Measurements from ENCODE around the gene PWP2. TPM values are rescaled to one million over a fixed set of nuclear protein-coding genes. Genes with fewer than 3 reads are reported as not detected.
"Not testable (repeated sequence)": the region's sequence is repeated elsewhere in the genome, so short reads cannot be mapped to it uniquely, and the experiment has no call there.

The PWP2 gene
- total RNA-seq, 2 experiments from 2014 or later: 15.4 to 18.4 TPM

DNA sequence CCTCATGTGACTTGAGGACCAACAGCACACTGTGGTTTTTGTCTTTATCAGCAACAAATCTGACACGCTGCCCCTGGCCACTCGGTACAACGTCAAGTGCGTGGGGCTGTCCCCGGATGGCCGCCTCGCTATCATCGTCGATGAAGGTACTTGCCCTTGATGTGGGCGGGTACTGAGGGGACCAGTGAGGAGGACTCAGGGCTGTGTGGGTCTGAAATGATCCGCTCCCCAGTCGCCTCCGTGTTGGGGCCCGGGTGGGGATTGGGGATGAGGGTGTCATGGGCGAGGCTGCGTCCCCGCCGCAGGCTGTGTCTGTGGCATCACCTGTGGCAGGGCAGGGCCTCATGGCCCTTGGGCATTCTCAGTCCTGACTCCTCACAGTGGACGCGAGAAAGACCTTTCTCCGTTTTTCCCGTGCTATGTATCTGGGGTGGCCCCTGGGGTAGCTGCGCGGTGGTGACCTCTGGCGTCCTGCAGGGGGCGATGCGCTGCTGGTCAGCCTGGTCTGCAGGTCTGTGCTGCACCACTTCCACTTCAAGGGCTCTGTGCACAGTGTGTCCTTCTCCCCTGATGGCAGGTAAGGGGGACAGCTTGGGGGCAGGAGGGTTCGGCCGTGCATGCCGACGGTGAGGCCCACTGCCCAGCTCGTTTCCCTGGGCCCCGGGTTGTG lies 6.6 kb downstream of the PWP2 start:
- POLR2A ChIA-PET: not testable (repeated sequence)

DNA sequence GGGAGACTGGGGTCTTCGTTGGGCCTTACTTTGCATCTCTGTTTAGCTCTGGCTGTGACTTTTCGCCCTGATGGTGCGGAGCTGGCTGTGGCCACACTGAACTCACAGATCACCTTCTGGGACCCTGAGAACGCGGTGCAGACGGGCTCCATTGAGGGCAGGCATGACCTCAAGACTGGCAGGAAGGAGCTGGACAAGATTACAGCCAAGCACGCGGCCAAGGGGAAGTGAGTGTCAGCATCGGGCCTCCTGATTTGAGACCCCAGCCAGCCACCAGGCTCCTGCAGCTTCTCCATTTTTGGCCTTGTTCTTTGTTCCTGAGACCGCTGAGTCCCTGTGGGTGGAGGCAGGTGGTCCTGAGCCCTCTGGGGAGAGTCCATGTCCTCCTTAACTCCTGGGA lies 14.9 kb downstream of the PWP2 start:
- CTCF ChIA-PET, POLR2A ChIA-PET: not testable (repeated sequence)

More for the DNA sequence above, 6.6 kb downstream of the PWP2 start:
- CTCF ChIA-PET: not testable (repeated sequence)

DNA sequence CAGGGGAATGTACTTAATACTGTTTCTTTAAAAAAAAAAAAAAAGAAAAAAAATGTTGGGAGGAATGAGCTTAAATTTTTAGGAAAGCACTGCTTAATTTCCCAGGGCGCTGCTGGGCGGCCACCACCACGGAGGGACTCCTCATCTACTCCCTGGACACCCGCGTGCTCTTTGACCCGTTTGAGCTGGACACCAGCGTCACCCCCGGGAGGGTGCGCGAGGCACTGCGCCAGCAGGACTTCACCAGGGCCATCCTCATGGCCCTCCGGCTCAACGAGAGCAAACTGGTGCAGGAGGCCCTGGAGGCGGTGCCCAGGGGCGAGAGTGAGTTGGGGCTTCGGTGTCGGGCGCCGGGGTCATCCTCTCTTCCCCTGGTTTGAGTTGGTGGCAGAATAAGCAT lies 20.6 kb downstream of the PWP2 start:
- POLR2A ChIA-PET, CTCF ChIA-PET: not testable (repeated sequence)

DNA sequence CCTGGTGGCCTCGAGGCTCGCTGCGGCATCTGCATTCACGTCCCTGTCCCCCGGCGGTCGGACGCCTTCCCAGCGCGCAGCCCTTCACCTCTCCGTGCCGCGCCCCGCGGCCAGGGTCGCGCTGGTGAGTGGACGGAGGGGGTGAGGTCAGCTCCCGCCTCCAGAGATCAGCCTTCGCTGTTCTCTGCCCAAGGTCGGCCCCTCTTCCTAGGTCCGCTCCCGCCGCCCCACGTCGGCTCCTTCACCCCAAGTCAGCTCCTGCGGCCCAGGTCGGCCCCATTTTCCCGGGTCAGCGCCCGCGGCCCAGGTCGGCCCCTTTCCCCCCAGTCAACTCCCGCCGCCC lies 26.5 kb downstream of the PWP2 start:
- POLR2A ChIA-PET, CTCF ChIA-PET: not testable (repeated sequence)

DNA sequence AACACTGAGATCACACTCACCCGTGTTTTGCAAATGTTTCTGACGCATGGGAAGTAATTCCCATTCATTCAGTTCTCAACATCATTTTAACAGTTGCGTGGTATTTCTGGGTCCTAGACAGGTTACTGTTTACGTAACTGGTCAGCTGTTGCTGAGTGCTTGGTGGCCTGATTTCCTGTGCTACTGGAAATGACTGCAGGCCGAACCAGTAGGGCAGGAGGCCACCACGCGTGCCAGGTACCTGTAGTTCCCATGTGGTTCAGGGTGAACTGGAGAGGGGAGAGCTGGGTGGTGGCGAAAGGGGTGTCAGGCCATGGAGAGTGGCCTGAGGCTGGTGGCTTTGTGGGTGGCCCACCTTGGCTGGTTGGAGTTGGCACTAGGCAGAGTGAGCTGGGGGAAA lies 27.5 kb downstream of the PWP2 start:
- POLR2A ChIA-PET, CTCF ChIA-PET: not testable (repeated sequence)

DNA sequence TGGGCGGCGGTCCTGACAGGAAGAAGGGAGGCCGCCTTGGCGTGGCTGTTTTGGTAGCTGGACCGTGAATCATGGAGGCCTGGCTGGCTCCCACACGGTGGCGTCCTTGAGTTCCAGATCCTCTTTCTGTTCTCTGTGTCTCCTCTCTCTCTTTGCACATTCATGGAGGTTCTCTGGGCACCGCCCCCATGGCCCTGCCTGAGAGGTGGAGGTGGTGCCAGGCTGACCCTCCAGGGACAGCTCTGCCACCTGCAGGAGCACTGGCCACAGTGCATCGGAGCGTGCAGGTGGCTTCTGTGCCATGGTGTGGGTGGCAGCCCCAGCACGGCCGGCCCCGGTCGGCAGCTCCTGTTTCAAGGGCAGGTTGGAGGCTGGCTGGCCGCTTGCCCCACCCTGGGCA lies 30.8 kb downstream of the PWP2 start:
- CTCF ChIA-PET, POLR2A ChIA-PET: not testable (repeated sequence)

DNA sequence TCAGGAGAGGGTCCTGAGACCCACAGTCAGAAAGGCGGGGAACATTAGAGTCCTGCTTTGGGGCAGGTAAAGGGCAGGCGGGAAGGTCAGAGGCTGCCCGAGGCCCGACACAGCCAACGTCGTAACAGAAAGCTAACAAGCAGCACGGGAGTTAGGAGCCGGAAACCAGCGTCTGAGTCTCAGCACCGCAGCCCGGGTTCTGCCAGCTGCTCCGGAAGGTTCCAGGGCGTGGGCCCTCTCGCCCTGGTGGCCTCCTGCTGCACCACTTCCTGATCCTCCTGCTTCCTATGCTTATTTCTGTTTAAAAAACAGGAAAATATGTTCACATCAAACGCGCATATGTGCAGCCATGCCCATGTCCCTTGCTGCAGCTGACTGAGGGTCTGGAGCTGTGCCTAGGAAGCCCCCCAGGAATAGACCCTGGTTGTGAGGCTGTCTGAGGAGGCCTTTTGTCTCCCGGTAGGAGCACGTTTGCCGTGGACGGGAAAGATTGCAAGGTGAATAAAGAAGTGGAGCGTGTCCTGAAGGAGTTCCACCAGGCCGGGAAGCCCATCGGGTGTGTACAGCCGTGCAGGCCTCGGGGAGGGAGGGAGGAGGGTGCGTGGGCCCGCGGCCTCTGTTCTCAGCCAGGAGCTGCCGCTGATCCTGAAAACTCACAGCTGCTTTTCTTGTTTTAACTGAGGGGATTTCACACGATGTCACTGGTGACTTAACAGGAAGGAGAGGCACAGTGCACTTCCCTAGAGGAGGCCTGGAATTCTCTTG lies 32.8 kb downstream of the PWP2 start:
- POLR2A ChIA-PET, CTCF ChIA-PET: not testable (repeated sequence)

DNA sequence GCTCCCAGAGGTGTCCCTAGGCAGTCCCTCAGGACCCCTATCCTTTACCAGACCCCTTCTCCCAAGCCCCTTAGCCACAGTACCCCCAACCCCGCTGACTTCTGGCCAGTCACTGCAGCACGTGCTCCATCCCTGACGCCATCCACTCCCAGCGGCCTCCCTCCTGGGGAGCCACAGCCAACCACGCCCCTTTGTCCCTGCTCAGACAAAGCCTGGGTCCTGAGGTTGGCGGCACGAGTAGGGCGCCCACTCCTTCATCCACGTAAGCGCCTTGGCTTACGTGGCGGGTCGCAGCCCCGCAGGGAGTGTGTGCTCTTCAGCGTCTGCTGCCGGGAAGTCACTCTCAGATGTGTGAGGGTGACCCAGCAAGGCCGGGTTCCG lies 33.3 kb downstream of the PWP2 start:
- CTCF ChIA-PET, POLR2A ChIA-PET: not testable (repeated sequence)

DNA sequence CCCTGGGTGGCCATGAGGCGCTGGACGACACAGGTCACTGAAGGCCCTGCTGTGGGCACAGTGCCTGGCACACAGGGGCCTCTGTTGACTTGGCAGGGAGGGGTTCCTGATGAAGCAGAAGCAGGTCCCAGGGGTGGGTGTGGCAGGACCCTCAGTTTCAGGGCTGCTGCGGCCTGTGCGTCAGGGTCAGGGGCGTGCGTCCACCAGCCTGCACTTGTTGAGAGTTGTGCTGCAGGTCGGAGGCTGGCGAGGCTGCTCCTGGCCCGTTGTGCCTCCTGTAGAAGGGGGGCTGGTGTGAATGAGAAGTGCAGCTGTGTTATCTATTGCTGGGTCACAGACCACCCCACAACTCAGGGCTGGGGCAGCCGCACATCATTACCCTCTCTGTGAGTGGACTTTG lies 35.3 kb downstream of the PWP2 start:
- POLR2A ChIA-PET, CTCF ChIA-PET: not testable (repeated sequence)

DNA sequence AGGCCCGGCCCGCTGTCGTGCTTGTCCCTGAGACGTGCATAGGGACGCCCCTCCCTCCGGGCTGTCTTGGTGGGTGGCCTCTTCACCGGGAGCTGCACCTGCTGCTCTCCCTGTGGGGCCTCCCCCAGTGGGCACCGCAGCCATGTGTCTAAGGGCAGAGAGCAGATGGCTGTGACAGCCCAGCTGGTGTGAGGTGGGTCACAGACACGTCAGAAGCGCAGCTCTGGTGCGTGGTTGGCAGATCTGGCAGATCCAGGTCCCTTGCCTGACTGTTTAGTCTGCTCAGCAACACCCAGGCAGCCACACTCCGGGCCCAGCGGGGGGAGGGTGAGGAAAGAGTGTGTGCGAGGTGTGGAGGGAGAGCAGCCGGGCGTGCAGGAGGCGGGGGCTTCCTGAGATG lies 36.2 kb downstream of the PWP2 start:
- POLR2A ChIA-PET, CTCF ChIA-PET: not testable (repeated sequence)

DNA sequence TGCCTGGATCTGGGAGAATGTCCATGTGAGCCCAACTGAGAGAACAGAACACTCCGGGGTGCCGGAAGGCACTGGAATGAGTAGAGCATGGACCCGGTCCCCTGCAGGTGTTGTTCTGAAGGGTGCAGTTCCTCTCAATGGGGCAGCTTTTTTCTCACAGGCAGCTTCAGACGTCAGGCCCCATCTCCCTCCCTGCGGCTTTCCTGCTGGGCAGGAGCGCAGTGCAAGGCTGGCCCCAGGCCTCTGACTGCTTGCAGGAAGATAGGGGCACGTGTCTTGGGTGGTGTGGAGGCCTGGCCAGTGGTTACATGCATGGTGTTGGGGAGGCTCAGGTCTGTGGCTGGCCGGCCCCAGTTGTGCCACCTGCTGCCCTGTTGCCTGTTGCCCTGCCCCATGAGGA lies 36.8 kb downstream of the PWP2 start:
- POLR2A ChIA-PET, CTCF ChIA-PET: not testable (repeated sequence)

DNA sequence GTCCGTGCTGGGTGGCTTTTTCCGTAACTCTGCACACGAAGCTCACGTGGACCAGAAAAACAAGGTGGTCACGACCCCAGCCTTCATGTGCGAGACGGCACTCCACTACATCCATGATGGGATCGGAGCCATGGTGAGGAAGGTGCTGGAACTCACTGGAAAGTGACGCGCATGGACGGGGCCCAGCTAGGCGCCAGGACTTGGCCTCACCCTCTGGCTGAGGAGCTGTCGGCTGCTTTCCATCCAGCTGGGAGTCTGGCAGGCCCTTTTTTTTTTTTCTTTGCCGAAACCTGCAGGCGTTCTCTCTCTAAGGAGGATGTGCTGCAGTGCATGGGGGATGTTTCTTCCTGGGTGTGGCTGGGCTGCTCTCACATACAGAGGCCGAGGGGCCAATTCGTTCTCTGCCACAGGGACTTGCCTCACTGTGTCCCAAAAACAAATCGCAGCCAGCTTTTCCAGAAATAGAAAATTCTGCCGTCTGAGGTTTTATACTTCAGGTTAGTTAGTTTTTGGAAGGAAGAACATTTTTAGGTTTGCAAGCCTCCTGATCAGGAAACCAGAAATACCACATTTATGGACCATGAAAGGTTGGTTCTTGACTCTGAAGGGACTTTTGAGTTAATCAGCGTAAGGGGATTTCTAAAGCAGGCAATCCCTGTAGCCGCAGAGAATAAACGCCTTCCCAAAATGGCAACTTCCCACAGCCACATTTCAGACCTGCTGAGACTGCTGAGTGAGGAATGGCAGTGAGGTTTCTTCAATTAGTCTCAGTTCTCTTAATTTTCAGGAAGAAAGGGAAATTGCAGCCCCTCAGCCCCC lies 37.8 kb downstream of the PWP2 start:
- POLR2A ChIA-PET, CTCF ChIA-PET: not testable (repeated sequence)

DNA sequence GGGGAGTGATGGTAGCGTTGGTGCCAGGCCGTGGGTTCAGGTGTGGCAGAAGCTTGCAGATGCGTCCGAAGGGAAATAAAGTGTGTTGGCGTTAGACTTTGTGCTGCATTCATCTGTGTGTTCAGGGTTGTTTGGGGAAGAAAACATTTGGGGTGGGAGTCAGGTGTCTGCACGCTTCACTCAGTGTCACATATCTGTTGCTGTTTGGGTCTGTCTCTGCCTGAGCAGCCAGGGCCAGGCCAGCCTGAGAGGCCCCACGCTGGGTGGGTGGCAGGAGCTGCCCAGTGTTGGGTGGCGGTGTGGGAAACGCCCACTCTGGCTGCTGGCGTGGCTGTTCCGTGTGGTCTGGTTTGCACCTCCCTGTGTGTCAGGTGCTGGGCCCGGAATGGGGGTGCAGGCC lies 38.4 kb downstream of the PWP2 start:
- POLR2A ChIA-PET, CTCF ChIA-PET: not testable (repeated sequence)

DNA sequence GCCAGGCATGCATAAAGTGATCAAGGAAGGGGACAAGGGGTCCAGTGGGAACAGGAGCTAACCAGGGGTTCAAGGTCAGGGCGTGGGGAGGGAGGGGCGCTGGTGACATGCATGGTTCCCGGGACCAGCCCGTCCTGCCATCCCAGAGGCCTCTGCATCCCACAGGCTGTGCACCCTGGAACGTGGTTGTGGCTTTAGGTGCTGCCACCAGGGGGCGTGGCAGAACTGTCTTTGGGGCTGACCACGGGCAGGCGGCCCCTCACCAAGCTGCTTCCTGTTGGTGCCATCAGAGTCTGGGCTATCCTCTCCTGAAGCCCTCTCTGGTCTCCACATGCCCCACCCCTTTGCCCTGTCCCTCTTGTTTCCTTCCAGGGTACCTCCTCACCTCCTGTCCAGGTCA lies 39.9 kb downstream of the PWP2 start:
- CTCF ChIA-PET, POLR2A ChIA-PET: not testable (repeated sequence)

DNA sequence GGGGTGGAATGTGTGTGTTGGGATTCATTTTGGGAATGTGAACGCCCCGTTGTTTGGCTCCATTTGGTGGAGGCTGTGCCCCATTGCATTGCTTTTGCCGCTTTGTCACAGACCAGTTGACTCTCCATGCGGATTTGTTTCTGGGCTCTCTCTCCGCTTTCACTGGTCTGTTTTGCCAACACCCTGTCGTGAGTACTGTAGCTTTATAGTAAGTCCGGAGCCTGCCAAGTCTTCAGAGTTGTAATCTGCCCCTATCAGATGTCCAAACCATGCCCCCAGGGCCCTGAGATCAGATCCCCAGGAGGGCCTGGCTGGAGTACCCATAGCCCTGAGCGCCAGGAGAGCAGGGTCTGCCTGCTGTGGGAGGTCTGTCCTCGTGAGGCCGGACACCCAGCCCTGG lies 43.1 kb downstream of the PWP2 start:
- POLR2A ChIA-PET, CTCF ChIA-PET: not testable (repeated sequence)

DNA sequence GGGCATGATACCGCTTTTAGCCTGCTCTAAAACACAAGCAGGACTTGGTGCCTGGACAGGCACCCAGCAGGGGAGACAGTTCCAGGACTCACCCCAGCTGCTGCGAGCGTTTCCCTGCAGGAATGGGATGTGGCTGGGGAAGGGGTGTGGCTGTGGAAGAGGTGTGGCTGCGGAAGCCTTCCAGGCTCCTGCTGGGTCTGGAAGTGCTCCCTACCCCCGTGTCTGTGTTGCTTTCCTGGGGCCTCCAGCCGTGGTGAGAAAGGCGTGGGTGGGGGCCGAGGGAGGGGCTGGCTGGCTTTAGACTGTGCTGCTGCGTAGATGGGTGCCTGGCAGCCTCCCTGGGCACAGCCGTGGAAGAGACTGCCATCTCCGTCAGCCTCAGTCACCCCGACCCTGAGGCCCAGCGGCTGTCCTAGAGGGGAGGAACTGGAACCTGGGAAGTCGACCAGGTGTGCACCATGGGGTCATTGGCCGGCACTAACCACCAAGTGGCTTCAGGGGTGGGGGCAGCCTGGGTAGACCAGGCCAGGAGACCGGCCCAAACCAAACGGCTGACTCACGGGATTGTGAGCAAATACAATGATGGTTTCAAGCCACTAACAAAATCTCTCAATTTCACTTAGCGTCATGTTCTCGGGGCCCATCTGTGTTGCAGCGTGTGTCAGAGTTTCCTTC lies 46.2 kb downstream of the PWP2 start:
- CTCF ChIA-PET, POLR2A ChIA-PET: not testable (repeated sequence)

DNA sequence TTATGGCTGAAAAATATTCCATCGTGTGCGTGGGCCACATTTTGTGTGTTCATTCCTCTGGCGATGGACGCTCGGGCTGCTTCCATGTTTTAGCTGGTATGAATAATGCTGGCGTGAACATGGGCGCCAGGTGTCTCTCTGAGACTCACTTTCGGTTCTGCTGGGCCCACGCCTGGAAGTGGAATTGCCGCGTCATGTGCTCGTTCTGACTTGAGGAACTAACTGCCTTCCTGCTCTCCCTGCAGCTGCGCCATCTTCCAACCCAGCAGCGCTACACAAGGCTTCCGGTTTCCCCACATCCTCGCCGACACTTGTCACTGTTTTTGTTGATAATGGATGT lies 46.7 kb downstream of the PWP2 start:
- CTCF ChIA-PET, POLR2A ChIA-PET: not testable (repeated sequence)

DNA sequence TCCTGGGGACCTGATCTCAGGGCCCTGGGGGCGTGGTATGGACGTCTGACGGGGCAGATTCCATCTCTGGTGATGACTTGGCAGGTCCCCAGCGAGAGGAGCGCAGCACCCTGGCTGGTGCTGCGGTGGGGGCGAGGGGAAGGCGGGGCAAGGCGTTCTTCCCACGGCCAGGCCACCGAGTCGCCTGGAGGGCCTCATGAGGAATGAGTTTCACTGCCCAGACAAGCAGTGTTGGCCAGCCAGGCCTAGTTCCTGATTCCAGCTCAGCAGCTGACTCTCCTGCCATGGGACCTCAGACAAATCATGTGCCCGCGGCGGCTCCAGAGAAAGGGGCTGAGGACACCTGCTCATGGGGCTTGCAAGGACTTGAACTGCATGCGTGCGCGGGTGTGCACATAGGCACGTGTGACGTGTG lies 47.6 kb downstream of the PWP2 start:
- POLR2A ChIA-PET, CTCF ChIA-PET: not testable (repeated sequence)

DNA sequence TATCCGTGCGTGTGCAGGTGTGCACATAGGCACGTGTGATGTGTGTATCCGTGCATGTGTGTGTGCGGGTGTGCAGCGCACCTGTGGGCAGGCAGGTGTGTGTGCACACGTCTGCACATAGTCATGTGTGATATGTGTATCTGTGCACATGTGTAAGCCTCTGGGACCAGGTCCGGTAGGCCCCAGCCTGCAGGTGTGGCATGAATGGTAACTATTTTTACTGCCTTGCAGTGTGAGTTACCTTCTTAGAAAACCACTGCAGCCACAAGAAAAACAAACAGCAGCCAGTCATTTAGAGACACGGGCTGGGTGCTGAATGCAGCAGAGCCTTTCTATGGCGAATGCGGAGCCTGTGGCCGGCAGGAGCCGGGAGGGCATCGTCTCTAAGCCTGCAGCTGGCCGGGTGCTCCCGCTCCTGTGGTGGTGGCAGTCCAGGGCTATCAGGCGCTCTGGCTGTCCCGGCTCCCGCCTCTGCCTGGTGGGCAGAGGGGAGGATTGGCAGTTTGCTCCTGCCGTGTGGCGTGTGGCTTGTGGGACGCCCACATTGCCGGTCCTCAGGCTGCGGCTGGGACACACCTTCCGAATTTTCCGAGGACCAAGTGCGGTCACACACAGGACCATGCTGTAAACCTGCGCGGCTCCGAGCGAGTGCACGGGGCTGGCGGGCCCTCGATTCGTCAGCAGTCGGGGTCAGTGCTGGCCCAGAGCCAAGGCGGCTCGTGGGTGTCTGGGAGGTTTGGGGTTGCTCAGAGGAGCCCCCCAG lies 48.2 kb downstream of the PWP2 start:
- CTCF ChIA-PET, POLR2A ChIA-PET: not testable (repeated sequence)

DNA sequence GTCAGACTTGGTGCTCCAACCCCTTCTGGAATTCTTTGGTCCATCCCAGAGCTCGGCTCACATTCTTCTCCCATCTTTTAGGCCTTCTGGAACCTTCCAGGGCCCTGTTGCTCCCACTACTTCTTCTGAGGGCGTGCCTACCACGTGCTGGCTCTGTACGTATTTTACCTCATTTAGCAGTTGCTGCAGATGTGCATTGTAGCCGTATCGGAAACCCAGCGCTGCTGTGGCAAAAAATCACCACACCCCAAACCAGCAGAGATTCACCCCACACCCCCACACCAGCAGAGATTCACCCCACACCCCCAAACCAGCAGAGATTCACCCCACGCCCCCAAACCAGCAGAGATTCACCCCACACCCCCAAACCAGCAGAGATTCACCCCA lies 48.8 kb downstream of the PWP2 start:
- CTCF ChIA-PET, POLR2A ChIA-PET: not testable (repeated sequence)
